IMR-90 (cell line): ENCODE results near the gene RUNX1.

Experiments
- CEBPB ChIP-seq: IDR thresholded peaks from 2 replicates; pipeline ENCODE4 v1.6.1; 2012; ENCODE audit warnings: low read depth, low read length, improper control_type of control experiment
- CTCF ChIP-seq: conservative IDR thresholded peaks from 2 replicates; pipeline ENCODE4 v1.5.1; 2012; ENCODE audit warnings: mild to moderate bottlenecking, low read depth, low read length, improper control_type of control experiment
- POLR2A ChIP-seq: IDR thresholded peaks from 2 replicates; pipeline ENCODE4 v1.6.1; 2012; ENCODE audit warnings: mild to moderate bottlenecking, low read depth, low read length
- RCOR1 ChIP-seq: IDR thresholded peaks from 2 replicates; pipeline ENCODE4 v1.6.1; 2012; ENCODE audit warnings: mild to moderate bottlenecking, low read length, improper control_type of control experiment; ENCODE audit not compliant: insufficient replicate concordance
- SMC3 ChIP-seq: fragments of 150-350 bp; IDR thresholded peaks from 2 replicates; pipeline ENCODE4 v1.6.1; 2016; ENCODE audit warnings: low read depth, mild to moderate bottlenecking, antibody characterized with exemption, low read length, moderate library complexity
- USF2 ChIP-seq: fragments of 150-350 bp; IDR thresholded peaks from 2 replicates; pipeline ENCODE4 v1.6.1; 2017; ENCODE audit warnings: mild to moderate bottlenecking, antibody characterized with exemption, low read length, low read depth

GRCh38 chr21:34956416-34957316 lies 92.4 kb downstream of the RUNX1 start:
- TF ChIP-seq CTCF (no peak), USF2 (no peak), SMC3 (no peak), RCOR1 (no peak), CEBPB (no peak), POLR2A (no peak)
